Astrocyte of the spinal cord (primary cell): ENCODE data around the gene U2AF1.
"Not testable (repeated sequence)": the region's sequence is repeated elsewhere in the genome, so short reads cannot be mapped to it uniquely, and the experiment has no call there.

Experiments
- DNase-seq: peaks from one replicate; pipeline ENCODE4 v3.0.0; 2011; ENCODE audit warnings: low read depth, low spot score
- H3K4me3 ChIP-seq: 2 replicates; pipeline ENCODE4 v1.5.1; 2011; ENCODE audit warnings: low read depth, mild to moderate bottlenecking, low read length, moderate library complexity
- in situ Hi-C: cut with HindIII; loops from 2 replicates; pipeline ENCODE4 v1.10.0; 2017; ENCODE audit warnings: low sequenced_read_pairs

Gene U2AF1

GRCh38 chr21:43091979-43092614, 15.3 kb downstream of the U2AF1 start:
- in situ Hi-C loops, H3K4me3 ChIP-seq, DNase-seq: not testable (repeated sequence)

- in situ Hi-C loops, H3K4me3 ChIP-seq, DNase-seq: not testable (repeated sequence)
These were observed 16.4 kb downstream of the U2AF1 start for GRCh38 chr21:43090947-43091346.

- DNase-seq = not testable (repeated sequence)
These were observed 17.9 kb downstream of the U2AF1 start for GRCh38 chr21:43089463-43089862.

GRCh38 chr21:43082587-43083300, 24.6 kb downstream of the U2AF1 start:
- DNase-seq, in situ Hi-C loops, H3K4me3 ChIP-seq: not testable (repeated sequence)

More at GRCh38 chr21:43089463-43089862, 17.9 kb downstream of the U2AF1 start:
- H3K4me3 ChIP-seq, in situ Hi-C loops: not testable (repeated sequence)

- in situ Hi-C loops, DNase-seq, H3K4me3 ChIP-seq: not testable (repeated sequence)
These were observed 30.7 kb downstream of the U2AF1 start for GRCh38 chr21:43076643-43077042.

GRCh38 chr21:43076023-43076637, 31.2 kb downstream of the U2AF1 start:
- in situ Hi-C loops, H3K4me3 ChIP-seq, DNase-seq: not testable (repeated sequence)

GRCh38 chr21:43075170-43076022, 32.0 kb downstream of the U2AF1 start, which contains the start of gene CBS:
Gene CBS, minus strand, starts transcription at chr21:43075835. Its CDS starts 3,642 bp downstream, at chr21:43072193.
- H3K4me3 ChIP-seq, in situ Hi-C loops, DNase-seq: not testable (repeated sequence)

GRCh38 chr21:43074401-43075169, 32.8 kb downstream of the U2AF1 start:
- H3K4me3 ChIP-seq, DNase-seq, in situ Hi-C loops: not testable (repeated sequence)

GRCh38 chr21:43072742-43073141, 34.6 kb downstream of the U2AF1 start:
- DNase-seq, H3K4me3 ChIP-seq, in situ Hi-C loops: not testable (repeated sequence)

- in situ Hi-C loops, DNase-seq, H3K4me3 ChIP-seq: not testable (repeated sequence)
These were observed 37.7 kb downstream of the U2AF1 start for GRCh38 chr21:43069682-43070081.

GRCh38 chr21:43068065-43068464, 39.3 kb downstream of the U2AF1 start:
- H3K4me3 ChIP-seq, in situ Hi-C loops, DNase-seq: not testable (repeated sequence)

GRCh38 chr21:43066690-43067089, 40.7 kb downstream of the U2AF1 start:
- H3K4me3 ChIP-seq, in situ Hi-C loops, DNase-seq: not testable (repeated sequence)

- in situ Hi-C loops, DNase-seq, H3K4me3 ChIP-seq: not testable (repeated sequence)
These were observed 41.4 kb downstream of the U2AF1 start for GRCh38 chr21:43065991-43066390.

GRCh38 chr21:43064265-43064917, 43.0 kb downstream of the U2AF1 start:
- H3K4me3 ChIP-seq, DNase-seq, in situ Hi-C loops: not testable (repeated sequence)

GRCh38 chr21:43062955-43063664, 44.3 kb downstream of the U2AF1 start:
- in situ Hi-C loops, H3K4me3 ChIP-seq, DNase-seq: not testable (repeated sequence)
